HG03060 (cell line): Measurements from ENCODE around the gene GDI1.

ENCODE experiments used
- ATAC-seq: cut with Tn5 transposase; IDR thresholded peaks from one replicate; pipeline ENCODE4 v1.9.1; 2021; ENCODE audit warnings: low read depth, moderate number of reproducible peaks; ENCODE audit not compliant: unreplicated experiment

Gene GDI1

DNA sequence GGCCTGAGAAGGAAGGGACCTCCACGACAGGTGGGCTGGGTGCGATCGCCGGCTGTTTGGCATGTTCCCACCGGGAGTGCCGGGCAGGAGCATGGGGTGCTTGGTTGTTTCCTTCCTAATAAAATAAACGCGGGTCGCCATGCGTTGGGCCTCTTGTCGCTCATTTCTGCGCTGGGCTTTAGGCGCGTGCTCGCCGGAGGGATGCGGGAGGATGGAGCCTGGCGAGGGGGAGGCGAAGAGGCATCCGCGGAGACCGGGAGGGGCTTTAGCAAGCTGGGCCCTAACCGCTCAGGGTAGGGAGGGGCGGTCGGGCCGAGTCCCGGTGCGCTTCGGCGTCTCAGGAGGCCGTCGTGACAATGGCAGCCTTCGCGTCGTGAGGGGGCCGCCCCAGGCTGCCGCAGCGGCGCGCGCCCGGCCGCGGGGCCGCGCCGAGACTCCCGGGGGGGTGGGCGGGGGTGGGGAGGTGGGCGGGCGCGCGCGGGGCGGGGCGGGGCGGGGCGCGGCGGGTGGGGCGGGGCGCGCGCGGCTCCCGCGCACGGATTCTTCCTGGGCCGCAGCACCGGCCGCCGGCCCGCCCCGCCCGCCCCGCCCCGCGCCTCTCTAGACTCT, 476 bp upstream of the GDI1 start:
- no peak for ATAC-seq

DNA sequence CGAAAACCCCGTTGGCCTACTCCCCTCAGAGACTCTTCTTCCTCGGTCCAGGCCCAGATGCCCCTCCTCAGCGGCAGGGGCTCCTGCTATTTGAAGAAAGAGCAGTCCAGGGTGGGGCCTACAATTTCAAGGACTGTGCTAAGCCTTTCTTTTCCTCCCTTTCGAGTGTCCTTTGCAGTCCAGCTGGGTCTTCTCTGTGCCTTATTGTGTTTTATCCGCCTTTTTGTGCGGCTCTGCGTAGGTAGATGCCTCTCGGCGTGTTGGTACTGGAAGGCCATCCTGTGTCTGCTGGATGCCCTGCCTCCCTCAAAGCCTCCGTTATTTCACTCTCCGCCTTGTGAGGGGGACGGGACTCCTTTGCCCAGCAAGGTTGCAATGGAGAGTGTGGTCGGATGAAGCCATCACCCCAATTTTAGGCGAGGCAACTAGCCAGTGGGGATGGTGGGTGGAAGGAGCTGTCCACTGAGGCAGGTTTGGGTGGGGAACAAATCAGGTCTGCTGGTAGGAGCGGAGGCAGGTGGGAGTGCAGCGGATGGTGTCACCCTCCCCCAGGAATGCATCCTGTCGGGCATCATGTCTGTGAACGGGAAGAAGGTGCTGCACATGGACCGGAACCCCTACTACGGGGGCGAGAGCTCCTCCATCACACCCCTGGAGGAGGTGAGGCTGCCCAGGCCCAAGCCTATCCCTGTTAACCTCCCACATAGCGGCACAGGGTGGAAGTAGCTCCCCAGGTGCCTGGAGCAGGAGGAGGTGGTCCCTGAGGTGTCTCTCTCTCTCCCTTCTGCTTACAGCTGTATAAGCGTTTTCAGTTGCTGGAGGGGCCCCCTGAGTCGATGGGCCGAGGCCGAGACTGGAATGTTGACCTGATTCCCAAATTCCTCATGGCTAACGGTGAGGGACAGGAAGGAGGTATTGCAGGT, 1.3 kb downstream of the GDI1 start:
- ATAC-seq = no peak

- ATAC-seq = no peak
Measured at GRCh38 chrX:154439841-154440240, 2.9 kb downstream of the GDI1 start.

DNA sequence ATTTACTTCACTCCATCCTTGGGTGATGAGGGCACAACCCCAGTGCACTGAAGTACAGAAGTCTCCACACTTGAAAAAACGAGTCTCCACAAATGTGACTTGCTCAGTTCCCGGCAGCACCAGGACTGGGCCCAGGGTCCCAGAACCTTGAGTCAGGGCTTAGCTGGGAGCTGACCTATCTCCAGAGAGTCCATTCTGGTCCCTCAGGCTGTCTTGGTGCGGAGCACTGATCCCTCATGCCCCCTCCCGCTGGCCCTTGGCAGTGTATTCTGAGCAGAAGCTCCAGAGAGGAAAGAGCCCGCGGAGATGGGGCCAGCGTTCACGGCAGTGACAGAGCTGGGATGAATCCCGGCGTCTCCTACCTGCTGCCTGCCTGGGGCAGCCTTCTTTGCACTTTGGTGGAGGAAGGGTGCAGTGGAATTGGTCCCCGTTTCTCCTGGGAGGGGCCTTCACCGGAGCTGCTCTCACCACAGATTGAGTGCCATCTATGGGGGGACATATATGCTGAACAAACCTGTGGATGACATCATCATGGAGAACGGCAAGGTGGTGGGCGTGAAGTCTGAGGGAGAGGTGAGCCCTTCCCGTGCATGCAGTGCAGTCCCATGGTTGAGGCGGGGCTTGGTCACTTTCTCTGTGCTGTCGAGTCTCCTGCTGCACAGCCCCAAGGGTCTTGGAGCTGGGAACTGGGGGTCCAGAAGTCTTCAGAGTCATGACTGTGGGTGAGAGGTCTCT, 3.8 kb downstream of the GDI1 start:
- no peak for ATAC-seq

DNA sequence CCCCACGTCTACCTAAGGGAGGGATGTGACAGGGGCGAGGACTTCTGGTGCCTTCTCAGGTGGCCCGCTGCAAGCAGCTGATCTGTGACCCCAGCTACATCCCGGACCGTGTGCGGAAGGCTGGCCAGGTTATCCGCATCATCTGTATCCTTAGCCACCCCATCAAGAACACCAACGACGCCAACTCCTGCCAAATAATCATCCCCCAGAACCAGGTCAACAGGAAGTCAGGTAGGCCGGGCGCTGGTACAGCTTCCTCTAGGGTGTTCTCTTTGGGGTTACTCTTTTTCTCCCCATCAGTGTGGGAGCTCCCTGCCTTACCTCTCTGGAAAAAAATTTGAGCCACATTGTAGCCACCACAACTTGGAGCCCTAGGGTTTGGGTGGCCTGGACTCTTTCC, 4.6 kb downstream of the GDI1 start:
- no peak for ATAC-seq

GRCh38 chrX:154441984-154442707, 5.2 kb downstream of the GDI1 start:
- no peak for ATAC-seq

GRCh38 chrX:154443479-154443910, 6.5 kb downstream of the GDI1 start:
- no peak for ATAC-seq

DNA sequence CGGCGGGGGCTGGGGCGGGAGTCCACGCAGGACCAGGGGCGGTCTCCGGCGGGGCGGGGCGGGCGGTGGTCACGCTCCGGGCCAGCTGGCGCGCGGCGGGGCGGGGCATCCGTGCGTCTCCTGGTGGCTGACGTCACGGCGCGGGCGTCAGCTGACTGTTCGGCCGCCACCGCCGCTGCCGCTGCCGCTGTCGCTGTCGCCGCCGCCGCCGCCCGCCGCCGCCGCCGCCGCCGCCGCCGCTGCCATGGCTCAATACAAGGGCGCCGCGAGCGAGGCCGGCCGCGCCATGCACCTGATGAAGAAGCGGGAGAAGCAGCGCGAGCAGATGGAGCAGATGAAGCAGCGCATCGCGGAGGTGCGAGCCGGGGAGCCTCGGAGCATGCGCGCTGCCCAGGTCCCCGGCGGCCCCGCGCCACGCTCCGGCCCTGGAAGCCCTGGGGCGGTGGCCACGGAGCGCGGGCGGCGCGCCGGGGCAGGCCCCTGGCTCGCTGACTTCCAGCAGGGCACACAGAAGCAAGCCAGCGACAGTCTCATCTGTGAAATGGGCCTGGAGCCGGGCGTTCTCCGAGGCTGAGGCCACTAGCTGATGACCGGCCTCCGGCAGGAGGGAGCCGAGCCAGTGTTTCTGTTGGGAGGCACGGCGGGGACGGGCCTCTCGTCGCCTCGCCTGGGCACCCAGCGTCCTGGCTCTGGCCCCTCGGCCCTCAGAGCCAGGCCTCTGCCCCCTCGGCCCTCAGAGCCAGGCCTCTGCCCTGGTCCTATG, 7.2 kb downstream of the GDI1 start, which contains the start of gene FAM50A:
TSS of gene FAM50A (plus strand) at position 150 of the 763 bp plus-strand sequence. CDS start at position 245, 95 bp downstream.
- no peak for ATAC-seq

GRCh38 chrX:154444755-154445246, 7.8 kb downstream of the GDI1 start:
- no peak for ATAC-seq

- no peak for ATAC-seq
Measured at GRCh38 chrX:154445776-154446175, 8.8 kb downstream of the GDI1 start.

- ATAC-seq = no peak
Measured at GRCh38 chrX:154446430-154446829, 9.5 kb downstream of the GDI1 start.

GRCh38 chrX:154448484-154448883, 11.5 kb downstream of the GDI1 start:
- ATAC-seq = no peak

- no peak for ATAC-seq
Measured at GRCh38 chrX:154449618-154450017, 12.7 kb downstream of the GDI1 start.

DNA sequence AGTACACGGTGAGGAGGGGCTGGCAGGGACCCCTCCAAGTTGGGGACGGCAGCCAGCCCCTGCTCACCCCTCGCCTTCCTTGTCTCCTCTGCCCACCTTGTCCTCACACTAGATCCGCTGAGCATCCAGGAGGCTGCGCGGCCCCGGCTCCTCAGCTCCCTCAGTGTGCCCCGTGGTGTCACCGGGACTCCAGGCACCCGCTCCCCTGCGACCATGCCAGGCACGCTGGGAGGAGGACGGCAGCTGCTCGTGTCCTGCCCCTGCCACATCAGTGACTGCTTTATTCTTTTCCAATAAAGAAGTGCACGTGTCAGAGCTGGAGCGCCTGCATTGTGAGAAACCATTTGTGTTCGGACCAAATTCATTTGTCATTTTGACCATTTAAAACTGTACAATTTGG, 13.4 kb downstream of the GDI1 start:
- no peak for ATAC-seq

GRCh38 chrX:154452823-154453222, 15.9 kb downstream of the GDI1 start:
- no peak for ATAC-seq

- no peak for ATAC-seq
Measured at GRCh38 chrX:154457491-154458115, 20.6 kb downstream of the GDI1 start.

GRCh38 chrX:154458116-154458953, 21.4 kb downstream of the GDI1 start, which contains the start of gene PLXNA3:
Gene PLXNA3, plus strand, starts transcription at chrX:154458281. Its CDS starts 1,903 bp downstream, at chrX:154460184.
- ATAC-seq = no peak
